ENCODE data around the gene ADRB1.

ADRB1 gene

GRCh38 chr10:114058297-114058696 lies 14.6 kb downstream of the ADRB1 start:
- no peak for DNase-seq

- no peak for DNase-seq
Measured at GRCh38 chr10:114059561-114059960, 15.9 kb downstream of the ADRB1 start.

GRCh38 chr10:114060456-114060855 lies 16.8 kb downstream of the ADRB1 start:
- no peak for DNase-seq

- DNase-seq = no peak
Measured at GRCh38 chr10:114061148-114061547, 17.5 kb downstream of the ADRB1 start.

- DNase-seq = no peak
Measured at GRCh38 chr10:114061789-114062188, 18.1 kb downstream of the ADRB1 start.

GRCh38 chr10:114064151-114065048 lies 20.7 kb downstream of the ADRB1 start:
- DNase-seq = no peak

GRCh38 chr10:114065049-114065435 lies 21.4 kb downstream of the ADRB1 start:
- no peak for DNase-seq

- DNase-seq = no peak
Measured at GRCh38 chr10:114068054-114068707, 24.5 kb downstream of the ADRB1 start.

GRCh38 chr10:114070710-114071109 lies 27.0 kb downstream of the ADRB1 start:
- no peak for DNase-seq

GRCh38 chr10:114071178-114071577 lies 27.5 kb downstream of the ADRB1 start:
- no peak for DNase-seq

- DNase-seq = no peak
Measured at GRCh38 chr10:114073395-114074186, 29.9 kb downstream of the ADRB1 start.

- no peak for DNase-seq
Measured at GRCh38 chr10:114075093-114075492, 31.4 kb downstream of the ADRB1 start.

- DNase-seq = no peak
Measured at GRCh38 chr10:114077347-114077746, 33.7 kb downstream of the ADRB1 start.

- no peak for DNase-seq
Measured at GRCh38 chr10:114077815-114078219, 34.2 kb downstream of the ADRB1 start.

- no peak for DNase-seq
Measured at GRCh38 chr10:114078346-114078745, 34.7 kb downstream of the ADRB1 start.

GRCh38 chr10:114079421-114079820 lies 35.8 kb downstream of the ADRB1 start:
- DNase-seq = no peak

GRCh38 chr10:114081911-114082583 lies 38.4 kb downstream of the ADRB1 start:
- DNase-seq = no peak

GRCh38 chr10:114083040-114083439 lies 39.4 kb downstream of the ADRB1 start:
- no peak for DNase-seq

- no peak for DNase-seq
Measured at GRCh38 chr10:114084215-114084614, 40.5 kb downstream of the ADRB1 start.

- DNase-seq = no peak
Measured at GRCh38 chr10:114087255-114087654, 43.6 kb downstream of the ADRB1 start.

GRCh38 chr10:114087655-114088054 lies 44.0 kb downstream of the ADRB1 start:
- no peak for DNase-seq

GRCh38 chr10:114094795-114095194 lies 51.1 kb downstream of the ADRB1 start:
- no peak for DNase-seq

Measured in stimulated activated CD4-positive, alpha-beta T cell treated with anti-CD3 and anti-CD28 coated beads, Interleukin-4, amount 100 ng/mL, for 4 hours (primary cell).